Measurements from ENCODE around the gene PNO1.

- no peak for TF ChIP-seq CTCF (conservative IDR thresholded peaks at IDR 0.05 in 1 of 2, IDR thresholded peaks at IDR 0.05 in 1 of 2; ENCODE audit: low read depth in 1 of 2, low read length in 2 of 2)
- no peak for TF ChIP-seq EZH2 (IDR thresholded peaks at IDR 0.05; ENCODE audit: low read length, missing control alignments)
Measured at GRCh38 chr2:68193144-68193543, 35.5 kb downstream of the PNO1 start.

Measured in fibroblast of lung (primary cell).